ENCODE data around the gene FASTKD1.

FASTKD1 gene

GRCh38 chr2:169504651-169505050 lies 69.0 kb downstream of the FASTKD1 start:
- DNase-seq, result no peak

GRCh38 chr2:169495310-169495928 lies 78.2 kb downstream of the FASTKD1 start:
- DNase-seq, result no peak

- DNase-seq, result no peak
Measured at GRCh38 chr2:169493360-169493759, 80.3 kb downstream of the FASTKD1 start.

DNA sequence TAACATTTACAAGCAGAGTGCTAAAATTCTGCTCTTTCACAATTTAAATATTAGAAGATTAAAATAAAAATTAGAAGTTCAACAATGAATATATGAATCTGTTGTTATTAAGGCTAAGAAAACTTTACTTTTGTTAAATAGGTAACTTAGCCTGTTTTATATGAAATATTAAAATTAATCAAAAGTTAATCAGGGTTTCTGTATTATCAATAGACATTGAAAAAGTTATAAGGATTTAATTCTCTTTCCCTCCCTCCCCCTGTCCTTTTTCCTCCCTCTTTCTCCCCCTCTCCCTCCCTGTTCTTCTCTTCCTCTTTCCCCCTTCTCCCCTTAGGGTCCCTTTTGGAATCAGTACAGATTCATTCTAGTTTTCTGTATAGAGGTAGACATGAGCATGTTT lies 82.3 kb downstream of the FASTKD1 start:
- DNase-seq, result no peak

- DNase-seq, result no peak
Measured at GRCh38 chr2:169490834-169491233, 82.8 kb downstream of the FASTKD1 start.

DNA sequence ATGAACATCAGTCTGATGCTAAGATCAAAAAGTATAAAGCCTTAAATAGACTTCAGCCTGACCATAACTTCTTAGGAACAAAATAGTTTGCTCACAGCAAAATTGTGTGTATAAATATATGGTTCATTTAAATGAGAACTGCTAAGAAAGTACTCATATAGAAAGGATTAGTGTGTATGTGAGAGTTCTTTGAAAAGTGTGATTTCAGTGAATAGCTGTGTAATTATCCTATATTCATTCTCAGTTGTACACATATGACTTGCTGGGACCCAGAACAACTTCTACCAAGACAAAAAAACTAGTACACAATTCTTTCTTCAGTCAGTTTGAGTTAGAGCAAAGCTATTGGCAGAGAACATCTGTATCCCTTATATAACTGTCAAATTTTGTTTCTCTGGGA lies 87.2 kb downstream of the FASTKD1 start:
- no peak for DNase-seq

DNA sequence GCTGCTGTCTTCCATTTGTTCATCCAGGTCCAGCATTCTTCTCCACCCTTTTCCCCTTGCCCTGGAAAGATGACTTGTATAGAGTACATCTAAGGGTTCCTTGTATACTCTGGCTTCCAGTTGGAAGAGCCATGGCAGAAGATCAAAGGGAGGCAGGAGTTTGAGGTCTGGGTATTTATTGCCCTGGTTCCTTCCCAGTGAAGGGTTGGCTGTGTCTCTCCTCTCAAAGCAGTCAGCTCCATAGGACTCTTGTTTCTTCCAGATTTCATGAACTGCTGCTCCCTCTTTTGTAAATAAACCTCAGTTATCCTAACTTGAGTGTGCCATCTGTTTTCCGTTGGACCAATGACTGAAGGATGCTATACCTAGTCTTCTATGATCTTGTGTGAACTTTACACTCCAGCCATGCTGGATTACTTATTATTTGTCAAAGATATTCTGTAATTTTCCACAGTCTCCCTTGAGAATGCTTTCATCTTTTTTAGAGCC lies 88.0 kb downstream of the FASTKD1 start:
- DNase-seq, result no peak

- DNase-seq, result no peak
Measured at GRCh38 chr2:169480079-169480465, 93.6 kb downstream of the FASTKD1 start.
